Measurements from ENCODE around the gene WDR47.
"Not testable (repeated sequence)": the region's sequence is repeated elsewhere in the genome, so short reads cannot be mapped to it uniquely, and the experiment has no call there.

The WDR47 gene

DNA sequence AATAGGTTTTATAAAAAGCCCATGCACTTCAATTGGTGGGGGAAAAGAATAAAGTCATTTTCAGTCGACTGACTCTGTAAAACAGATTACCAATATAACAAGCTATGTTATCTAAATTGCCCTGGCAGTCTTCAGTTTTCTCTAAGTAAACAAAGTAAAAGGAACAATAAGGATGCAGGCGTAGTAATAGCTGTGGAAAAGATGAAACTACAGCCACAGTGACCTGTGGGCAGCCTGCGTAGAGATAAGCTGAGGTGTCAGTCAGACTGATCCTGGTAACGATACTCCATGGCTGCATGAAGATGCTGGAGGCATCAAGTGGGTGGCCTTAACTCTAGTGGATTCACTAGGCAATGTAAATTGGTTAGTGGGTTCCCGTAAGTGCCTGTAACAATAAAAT, 108.0 kb downstream of the WDR47 start:
- TF ChIP-seq, protein P1, sequence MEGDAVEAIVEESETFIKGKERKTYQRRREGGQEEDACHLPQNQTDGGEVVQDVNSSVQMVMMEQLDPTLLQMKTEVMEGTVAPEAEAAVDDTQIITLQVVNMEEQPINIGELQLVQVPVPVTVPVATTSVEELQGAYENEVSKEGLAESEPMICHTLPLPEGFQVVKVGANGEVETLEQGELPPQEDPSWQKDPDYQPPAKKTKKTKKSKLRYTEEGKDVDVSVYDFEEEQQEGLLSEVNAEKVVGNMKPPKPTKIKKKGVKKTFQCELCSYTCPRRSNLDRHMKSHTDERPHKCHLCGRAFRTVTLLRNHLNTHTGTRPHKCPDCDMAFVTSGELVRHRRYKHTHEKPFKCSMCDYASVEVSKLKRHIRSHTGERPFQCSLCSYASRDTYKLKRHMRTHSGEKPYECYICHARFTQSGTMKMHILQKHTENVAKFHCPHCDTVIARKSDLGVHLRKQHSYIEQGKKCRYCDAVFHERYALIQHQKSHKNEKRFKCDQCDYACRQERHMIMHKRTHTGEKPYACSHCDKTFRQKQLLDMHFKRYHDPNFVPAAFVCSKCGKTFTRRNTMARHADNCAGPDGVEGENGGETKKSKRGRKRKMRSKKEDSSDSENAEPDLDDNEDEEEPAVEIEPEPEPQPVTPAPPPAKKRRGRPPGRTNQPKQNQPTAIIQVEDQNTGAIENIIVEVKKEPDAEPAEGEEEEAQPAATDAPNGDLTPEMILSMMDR (conservative IDR thresholded peaks at IDR 0.05; ENCODE audit: control insufficient read depth, insufficient read depth, low read depth, low read length): no peak
- no peak for DNase-seq (ENCODE audit: low read depth)

DNA sequence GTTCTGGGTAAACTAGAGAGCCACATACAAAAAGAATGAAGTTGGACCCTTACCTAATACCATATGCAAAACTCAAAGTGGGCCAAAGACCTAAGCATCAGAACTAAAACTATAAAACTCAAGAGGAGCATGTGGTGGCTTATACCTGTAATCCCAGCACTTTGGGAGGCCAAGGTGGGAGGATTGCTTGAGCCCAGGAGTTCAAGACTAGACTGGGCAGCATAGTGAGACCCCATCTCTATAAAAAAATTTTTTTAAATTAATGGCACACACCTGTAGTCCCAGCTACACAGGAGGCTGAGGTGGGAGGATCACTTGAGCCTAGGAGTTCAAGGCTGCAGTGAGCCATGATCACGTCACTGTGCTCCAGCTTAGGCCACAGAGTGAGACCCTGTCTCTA, 114.3 kb downstream of the WDR47 start:
- not testable (repeated sequence) for H3K4me3 ChIP-seq (ENCODE audit: control insufficient read depth, low read depth, low read length)

More for the DNA sequence above, 108.0 kb downstream of the WDR47 start:
- H3K4me3 ChIP-seq (ENCODE audit: control insufficient read depth, low read depth, low read length): no peak overlapping the region

DNA sequence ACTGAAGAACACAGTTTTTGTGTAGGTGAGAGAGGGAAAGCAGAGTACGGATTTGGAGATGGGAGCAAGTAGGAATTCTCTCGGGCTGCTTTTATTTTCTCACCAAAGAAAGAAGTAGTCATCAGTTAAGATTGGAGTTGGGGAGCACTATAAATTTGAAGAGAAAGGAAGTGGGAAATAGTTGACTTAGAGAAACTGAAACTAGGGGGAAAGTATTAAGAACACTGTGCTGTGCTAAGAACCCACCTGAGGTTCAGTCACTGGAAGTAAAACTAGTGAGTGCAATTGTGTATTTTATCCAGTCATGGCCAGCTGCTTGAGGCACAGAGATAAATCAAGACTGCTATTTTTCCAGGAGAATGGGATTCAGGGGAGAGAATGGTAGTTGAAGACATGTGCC, 116.0 kb downstream of the WDR47 start:
- DNase-seq (ENCODE audit: low read depth): no peak
- TF ChIP-seq, protein P1 (conservative IDR thresholded peaks at IDR 0.05; ENCODE audit: control insufficient read depth, insufficient read depth, low read depth, low read length): no peak
- no peak overlapping the region for H3K4me3 ChIP-seq (ENCODE audit: control insufficient read depth, low read depth, low read length)

More for the DNA sequence above, 114.3 kb downstream of the WDR47 start:
- not testable (repeated sequence) for DNase-seq (ENCODE audit: low read depth)
